ENCODE data around the gene CEP20.
"Not testable (repeated sequence)": the region's sequence is repeated elsewhere in the genome, so short reads cannot be mapped to it uniquely, and the experiment has no call there.

The CEP20 gene

DNA sequence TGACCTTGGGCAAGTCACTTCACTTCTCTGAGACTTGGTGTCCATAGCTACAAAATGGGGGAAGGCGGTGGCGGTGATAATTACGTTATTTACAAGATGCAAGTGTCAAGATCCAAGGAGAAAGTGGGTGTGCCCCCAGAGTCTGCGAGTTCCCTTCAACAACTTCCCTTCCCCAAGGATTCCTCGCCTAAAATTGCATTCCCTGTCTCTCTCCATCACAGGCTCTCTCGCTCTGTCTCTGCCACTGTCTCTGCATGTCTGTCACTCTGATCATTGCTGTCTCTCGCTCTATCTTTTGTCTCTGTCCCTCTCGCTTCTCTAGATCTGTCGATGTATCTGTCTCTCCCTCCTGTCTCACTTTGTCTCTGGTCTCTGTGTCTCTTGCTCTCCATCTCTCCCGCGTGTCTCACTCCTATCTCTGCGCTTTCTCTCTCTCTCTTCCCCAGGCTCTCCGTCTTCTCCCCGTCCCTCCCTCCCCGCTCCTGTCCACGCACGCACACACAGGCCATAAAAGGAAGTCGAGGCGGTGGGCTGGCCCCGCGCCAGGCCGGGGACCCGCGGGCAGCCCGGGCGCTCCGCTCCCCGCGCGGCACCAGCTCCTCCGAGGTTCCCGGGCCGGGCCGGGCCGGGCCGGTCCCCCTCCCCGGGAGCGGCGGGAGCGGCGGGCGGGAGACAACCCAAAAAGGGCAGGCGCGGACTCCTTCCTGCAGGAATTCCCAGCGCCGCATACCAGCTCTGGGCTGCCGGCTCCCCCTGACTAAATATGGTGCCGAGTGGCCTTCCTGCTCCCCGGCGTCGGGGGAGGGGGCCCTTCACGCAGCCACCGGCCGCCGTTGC, 30.5 kb downstream of the CEP20 start:
- no peak for DNase-seq (ENCODE audit: low read depth)

DNA sequence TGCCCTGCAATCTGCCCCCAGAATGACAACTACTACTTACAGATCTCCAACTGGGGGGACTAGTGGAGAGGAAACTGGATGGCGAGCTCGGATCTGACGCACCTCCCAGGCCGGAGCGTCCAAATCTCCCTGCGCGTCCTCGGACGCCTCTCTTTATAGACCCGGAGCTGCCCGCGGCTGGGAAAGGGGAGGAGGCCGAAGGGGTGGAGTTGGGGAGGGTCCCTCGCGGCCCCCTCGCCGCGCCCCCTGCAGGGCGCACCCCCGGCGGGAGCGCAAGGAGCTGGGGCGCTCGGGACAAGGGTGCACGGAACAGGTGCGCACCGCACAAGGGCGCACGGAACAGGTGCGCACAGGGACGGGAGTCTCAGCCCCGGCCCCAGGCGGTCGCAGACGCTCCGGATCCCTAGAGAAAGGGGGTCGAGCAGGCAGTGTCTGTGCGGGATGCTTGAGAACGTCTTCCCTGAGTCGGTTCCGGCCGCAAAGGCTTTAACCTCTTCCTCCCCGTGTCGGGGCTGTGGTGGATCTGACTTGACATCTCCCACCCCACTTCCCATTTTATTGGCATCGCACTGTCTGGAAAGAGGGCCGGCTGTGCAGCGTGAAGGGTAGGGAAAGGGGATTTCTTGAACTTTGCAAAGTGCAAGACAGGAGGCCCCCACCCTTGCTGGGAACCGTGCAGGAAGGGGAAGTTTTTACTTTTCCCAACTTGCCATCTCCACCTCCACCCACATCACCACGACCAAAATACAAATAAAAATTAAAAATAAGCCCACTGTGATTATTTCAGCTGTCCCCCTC, 31.3 kb downstream of the CEP20 start, which contains the start of gene MYH11:
Gene MYH11, minus strand, starts transcription at position 128 of the 798 bp plus-strand sequence. CDS start 18,776 bp downstream, outside the sequence.
- DNase-seq (ENCODE audit: low read depth) = no peak

DNA sequence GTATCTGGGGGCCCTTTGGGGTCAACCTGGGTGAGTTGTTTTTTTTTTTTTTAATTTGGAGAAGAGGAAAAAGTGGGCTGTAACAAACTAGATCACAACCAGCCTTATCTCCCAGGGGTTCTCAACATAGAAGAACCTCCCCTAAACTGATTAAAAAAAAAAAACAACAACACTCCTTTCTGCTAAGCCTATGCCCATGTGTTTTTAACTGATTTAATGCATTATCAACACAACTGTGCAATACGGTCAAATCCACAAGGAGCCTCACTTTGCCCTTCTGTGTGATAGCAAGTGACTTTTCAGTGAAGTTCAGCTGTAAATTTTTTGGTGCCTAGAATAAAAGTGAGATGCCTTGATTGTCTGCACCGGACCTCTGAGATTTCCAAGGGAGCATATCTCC, 32.2 kb downstream of the CEP20 start:
- DNase-seq (ENCODE audit: low read depth) = no peak

DNA sequence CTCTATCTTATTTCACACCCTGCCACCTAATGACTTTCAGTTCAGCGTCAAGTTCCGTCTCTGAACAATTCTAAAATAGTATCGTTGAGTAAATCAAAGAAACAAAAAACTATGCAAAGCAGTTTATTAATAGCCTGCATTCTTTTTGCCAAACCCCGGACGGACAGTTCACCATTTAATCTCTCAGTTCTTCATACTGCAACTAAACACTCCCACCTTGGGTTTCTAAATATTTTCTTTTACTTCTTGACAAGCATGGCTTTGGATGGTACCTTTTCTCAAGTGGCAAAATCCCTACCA, 32.7 kb downstream of the CEP20 start:
- DNase-seq (ENCODE audit: low read depth) = no peak

DNA sequence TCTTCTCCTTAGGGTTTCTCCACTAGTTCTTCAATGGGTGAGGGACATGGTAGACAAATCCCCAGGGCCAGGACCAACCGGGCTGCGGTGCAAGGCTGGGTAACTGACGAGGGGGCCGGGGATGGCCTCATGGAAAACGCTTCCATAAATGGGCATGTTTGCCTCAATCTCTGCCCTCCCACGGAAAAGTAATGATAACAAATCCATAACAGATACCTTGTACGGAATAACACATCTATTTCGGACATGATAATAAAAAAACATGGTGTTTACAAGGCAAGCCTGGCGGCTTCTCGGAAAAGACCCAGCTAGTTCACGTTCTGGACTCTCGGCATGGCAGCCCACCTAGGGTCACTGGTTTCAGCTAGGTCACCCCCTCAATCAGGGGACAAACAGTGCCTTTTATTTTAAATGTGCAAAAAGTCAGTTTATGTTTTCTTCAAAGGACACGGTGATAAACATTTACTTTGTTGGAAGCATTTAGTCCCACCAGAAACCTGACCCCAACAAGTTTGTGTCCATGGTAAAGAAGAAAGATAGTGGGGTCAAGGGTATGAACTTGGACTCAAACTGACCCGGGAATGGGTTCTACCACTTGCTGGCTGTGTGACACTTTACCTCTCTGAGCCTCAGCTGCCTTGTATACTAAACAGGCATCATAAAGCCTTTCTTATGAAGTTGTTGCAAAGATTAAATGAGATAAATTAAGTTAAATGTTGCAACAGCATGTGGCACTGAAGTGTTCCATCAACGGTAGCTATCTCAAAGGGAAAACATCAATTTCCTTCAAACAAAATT, 33.3 kb downstream of the CEP20 start:
- DNase-seq (ENCODE audit: low read depth) = no peak

DNA sequence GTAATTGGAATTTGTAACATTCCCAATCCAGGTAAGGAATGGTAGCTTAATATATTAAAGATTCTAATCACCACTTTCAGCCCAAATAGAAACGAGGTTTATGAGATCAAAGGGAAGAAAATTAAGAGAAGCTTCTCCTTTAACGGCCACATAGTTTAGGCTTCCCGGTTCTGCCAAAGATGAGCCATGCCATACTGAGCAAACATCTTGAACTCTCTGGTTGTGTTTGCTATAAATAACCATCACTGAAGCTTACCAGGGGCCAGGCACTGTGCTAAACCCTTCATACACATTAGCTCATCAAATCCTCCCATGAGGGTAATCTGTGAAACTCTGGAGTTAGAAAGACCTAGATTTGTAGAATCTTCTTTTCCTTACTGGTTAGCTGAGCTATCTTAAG, 34.3 kb downstream of the CEP20 start:
- no peak for DNase-seq (ENCODE audit: low read depth)

DNA sequence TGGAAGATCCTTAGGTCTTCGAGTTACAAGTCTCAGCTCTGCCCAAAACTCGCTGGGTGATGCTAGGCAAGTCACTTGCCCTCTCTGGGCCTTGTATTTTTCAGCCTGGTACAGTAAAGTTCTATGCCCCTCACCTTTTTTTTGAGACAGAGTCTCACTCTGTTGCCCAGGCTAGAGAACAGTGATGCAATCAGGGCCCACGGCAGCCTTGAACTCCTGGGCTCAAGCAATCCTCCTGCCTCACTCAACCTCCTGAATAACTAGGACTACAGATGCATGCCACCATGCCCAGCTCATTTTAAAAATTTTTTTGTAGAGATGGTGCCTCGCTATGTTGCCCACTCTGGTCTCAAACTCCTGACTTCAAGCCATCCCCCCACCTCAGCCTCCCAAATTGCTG, 35.4 kb downstream of the CEP20 start:
- no peak for DNase-seq (ENCODE audit: low read depth)

DNA sequence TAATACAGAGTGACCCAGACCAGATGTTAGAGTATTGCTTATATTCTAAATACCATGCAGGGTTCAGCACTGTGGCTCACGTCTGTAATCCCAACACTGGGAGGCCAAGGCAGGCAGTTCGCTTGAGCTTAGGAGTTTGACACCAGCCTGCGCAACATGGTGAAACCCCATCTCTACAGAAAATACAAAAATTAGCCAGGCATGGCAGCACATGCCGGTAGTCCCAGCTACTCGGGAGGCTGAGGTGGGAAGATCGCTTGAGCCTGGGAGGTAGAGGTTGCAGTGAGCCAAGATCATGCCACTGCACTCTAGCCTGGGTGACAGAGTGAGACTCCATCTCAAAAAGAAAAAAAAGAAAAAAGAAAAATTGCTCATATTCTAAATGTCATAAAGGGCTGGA, 37.8 kb downstream of the CEP20 start:
- DNase-seq (ENCODE audit: low read depth) = not testable (repeated sequence)

DNA sequence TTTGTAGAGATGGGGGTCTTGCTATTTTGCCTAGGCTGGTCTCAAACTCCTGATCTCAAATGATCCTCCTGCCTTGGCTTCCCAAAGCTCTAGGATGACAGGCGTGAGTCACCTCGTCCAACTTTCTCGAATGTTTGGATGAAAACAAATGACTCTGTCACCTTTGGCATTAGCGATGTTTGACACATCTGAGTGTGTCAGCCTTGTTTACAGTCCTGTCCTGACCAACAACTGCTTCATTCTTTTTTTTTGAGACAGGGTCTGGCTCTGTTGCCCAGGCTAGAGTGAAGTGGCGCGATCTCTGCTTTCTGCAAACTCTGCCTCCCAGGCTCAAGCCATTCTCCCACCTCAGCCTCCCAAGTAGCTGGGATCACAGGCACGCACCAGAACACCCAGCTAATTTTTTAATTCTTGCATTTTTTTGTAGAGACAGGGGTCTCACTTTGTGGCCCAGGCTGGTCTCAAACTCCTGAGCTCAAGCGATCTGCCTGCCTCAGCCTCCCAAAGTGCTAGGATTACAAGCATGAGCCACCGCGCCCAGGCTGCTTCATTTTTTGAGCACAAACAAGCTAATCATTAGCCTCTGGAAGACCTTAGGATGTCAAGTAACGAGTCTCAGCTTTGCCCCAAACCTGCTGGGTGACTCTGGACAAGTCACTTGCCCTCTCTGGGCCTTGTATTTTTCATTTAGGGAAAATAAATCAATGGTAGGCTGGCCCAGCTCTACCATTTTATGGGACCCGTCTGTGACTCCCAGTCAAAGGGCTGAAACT, 39.0 kb downstream of the CEP20 start:
- no peak for DNase-seq (ENCODE audit: low read depth)

DNA sequence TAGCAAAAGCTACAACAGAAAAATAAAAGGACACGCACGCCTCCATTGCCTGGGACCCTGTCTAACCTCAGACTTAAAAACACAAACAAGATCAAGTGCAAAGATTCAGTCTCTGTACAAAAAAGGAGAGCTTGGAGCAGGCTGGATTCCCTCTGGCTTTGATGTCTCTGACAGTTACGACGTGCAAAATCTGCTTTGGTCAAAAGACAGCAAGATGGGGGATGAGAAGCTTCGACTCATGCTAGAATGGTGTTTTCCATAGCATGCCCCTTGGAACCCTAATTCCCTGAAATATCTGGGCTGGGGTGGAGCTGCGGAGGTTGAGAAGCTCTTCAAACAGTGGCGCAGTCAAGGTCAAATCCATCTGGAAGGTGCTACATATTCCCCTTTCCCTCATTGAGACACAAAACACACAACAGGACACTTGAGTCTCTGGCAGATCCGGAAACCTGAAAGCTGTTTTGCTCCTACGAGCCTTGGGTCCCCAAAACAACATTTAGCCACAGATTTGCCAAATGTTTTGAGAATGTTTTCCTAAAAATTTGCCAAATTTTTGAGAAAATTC, 40.7 kb downstream of the CEP20 start:
- DNase-seq (ENCODE audit: low read depth) = no peak

DNA sequence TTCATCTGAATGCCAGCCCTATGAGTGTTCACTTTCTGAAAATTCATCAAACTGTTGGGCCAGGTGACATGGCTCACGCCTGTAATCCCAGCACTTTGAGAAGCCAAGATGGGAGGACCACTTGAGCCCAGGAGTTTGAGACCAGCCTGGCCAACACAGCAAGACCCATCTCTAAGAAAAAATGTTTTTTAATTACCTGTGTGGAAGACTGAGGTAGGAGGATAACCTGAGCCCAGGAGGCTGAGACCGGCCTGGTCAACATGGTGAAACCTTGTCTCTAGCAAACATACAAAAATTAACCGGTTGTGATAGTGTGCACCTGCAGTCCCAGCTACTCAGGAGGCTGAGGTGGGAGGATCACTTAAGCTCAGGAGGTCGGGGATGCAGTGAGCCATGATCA, 41.9 kb downstream of the CEP20 start:
- no peak for DNase-seq (ENCODE audit: low read depth)

DNA sequence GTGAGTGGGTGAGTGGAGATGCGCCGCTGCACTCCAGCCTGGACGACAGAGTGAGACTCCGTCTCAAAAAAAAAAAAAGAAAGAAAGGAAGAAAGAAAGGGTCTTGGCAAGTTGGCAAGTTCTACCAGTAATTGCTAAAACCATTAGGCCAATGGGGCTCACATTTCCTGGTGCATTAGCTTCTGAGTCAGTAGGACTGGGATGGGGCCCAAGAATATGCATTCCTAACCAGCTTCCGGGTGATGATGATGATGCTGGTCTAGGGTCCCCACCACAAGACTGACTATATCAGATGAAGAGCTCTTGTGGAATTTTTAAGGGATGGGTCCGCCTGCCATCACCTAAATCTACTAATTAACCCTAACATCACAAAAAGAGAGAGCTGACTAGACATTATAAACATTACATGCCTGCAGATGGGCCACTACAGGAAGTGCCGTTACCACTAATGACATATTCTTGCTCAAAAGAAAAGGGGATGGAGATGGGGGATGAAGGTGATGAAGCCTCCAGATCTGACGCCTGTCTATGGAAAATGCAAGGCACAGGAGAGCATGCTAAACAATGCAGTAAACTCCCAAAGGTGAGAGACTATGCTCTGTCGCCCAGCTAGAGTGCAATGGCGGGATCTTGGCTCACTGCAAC, 44.6 kb downstream of the CEP20 start:
- DNase-seq (ENCODE audit: low read depth) = no peak

DNA sequence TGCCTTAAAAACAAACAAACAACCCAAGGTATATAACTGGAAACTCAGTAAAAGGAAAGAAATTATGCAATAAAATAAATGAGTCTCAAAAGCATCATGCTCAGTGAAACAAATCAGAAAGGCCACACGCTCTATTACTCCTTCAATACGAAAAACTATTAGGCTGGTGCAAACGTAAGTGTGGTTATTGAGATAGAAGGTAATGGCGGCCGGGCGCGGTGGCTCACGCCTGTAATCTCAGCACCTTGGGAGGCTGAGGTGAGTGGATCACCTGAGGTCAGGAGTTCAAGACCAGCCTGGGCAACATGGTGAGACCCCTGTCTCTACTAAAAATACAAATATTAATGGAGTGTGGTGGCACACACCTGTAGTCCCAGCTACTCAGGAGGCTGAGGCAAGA, 49.2 kb downstream of the CEP20 start:
- not testable (repeated sequence) for DNase-seq (ENCODE audit: low read depth)

DNA sequence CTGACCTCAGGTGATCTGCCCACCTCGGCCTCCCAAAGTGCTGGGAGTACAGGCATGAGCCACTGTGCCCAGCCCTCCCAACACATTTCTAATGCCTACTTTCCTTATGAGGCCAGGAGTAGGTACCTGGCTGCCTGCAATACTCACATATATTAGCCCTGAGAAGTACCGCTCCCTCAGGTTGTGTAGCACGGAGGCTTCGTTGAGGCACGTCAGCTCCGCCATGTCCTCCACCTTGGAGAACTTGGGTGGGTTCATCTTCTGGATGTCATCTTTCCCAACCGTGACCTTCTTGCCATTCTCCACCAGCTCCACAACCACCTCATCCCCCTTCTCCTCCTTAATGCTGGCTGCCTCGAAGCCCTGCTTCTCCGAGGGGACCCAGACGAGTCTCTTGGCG, 50.6 kb downstream of the CEP20 start:
- DNase-seq (ENCODE audit: low read depth) = no peak

DNA sequence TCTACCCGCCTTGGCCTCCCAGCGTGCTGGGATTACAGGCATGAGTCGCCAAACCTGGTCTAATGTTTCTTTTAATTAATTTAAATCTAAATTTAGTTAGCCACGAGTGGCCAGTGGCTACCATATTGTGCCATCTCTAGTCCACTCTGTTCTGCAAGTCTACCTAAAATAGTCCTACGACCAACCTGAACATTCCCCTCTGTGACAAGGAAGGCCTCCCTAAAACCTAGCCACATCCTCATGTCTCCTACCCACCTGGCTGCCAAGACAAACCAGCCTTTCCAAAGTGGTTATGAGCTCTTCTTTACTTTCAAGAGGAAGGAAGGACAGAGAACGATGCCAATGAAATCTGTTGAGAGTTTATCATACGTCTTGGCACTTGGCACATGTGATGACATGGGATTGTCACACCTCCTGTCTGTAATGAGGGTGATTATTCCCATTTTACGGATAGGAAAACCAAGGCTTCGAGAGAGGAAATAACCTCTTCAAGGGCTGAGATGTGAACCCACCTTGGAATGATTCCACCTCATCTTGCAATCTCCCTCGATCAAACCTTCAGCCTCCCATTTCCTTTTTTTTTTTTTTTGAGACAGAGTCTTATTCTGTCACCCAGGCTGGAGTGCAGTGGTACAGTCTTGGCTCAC, 51.3 kb downstream of the CEP20 start:
- DNase-seq (ENCODE audit: low read depth) = no peak

DNA sequence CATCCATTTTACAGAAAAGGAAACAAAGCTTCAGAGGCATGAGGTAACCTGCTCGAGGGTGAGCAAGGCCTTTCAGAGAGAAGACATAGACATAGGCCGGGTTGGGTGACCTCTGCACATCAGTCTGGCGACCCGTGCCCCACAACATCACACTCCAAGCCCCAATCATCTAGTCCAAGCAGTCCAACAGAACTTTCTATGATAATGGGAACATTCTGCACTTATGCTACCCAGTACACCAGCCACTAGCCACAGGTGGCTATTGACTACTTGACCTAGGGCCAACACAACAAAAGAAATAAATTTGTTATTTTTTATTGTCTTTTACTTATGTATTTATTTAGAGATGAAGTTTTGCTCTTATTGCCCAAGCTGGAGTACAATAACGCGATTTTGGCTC, 52.3 kb downstream of the CEP20 start:
- DNase-seq (ENCODE audit: low read depth) = no peak

DNA sequence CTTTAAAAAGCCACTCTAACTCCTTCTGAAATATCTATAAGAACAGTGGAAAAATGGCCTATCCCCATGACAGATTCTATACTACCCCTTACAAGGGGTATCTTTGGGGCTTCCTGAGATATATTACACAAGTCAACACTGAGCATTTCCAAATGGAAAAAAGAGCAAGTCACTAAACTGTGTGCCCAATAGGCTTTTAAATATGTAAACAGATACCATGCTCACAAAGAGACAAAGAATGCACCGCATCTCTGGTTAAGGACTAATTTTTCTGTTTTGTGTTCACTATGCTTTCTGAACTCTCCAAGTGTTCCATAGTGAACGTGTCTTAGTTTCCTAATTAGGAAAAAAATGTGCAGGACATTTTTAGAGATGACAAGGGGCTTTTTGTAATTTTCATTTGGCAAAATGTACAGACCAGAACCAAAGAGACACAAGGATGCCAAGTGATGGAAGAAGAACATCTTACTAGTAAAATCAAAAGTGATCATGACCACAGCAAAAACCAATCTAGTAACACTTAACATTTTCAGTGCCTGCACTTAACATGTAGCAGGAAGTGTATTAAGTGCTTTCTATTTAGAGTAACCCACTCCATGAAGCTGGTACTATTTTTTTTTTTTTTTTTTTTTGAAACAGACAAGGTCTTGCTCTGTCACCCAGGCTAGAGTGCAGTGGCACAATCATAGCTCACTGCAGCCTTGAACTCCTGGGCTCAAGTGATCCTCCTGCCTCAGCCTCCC, 53.1 kb downstream of the CEP20 start:
- no peak for DNase-seq (ENCODE audit: low read depth)

DNA sequence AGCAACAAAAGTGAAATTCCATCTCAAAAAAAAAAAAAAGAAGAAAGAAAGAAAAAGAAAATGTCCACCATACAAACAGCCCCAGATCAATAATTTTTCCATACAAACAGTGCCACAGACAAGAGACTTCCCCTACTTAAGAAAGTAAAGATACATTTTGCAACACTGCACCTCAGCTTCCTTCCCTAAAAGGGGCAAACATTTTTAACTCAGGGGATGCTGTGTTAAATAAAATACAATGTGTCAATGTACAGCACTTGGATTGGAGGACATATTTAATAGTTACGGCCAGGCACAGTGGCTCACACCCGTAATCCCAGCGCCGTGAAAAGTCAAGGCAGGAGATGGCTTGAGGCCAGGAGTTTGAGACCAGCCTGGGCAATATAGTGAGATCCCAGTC, 53.9 kb downstream of the CEP20 start:
- DNase-seq (ENCODE audit: low read depth) = no peak

DNA sequence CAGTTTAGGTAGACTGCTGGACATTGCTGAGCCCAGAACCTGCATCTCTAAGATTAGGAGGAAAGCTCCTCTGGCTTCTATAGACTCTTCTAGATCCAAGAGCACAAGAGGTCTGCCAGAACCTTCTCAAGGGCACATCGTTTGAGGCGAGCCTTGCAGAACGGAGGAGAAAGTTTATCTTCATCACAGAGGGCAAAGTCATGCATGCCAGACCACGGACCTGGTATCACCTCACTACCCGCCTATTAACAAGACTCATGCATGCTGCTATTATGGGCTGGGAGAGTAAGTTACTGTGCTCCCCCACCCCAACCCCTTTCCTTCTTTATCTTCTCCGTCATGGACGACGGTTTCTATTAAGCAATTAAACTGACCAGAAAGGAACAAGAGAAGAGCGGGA, 54.9 kb downstream of the CEP20 start:
- no peak for DNase-seq (ENCODE audit: low read depth)

DNA sequence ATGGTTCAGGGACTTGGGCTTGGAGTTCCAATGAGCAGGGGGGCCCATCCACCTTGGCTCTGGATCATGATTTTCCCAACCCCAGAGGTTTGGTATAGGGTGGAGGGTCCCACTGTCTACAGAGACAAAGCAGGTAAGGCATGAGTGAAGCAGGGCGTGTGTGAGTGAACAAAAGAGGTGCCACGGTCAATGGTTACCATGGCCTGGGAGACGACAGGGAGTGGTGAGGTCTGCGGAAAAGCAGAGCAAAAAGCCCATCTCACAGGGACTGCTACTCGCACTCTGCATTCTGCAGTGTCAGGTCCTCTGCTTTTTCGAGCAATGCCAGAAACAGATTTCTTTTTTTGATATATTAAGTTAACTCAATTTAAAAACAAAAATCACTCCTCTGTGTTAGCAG, 56.2 kb downstream of the CEP20 start:
- DNase-seq (ENCODE audit: low read depth) = no peak
